DND-41 (cell line): ENCODE results near the gene ERC1.

ENCODE experiments used
- EZH2 ChIP-seq: IDR thresholded peaks from 3 replicates; pipeline ENCODE4 v1.6.1; 2012; ENCODE audit warnings: borderline replicate concordance, low read depth, mild to moderate bottlenecking, moderate library complexity, low read length, inconsistent platforms; ENCODE audit not compliant: severe bottlenecking
- TF ChIP-seq, protein P1 (sequence below): IDR thresholded peaks from 2 replicates; pipeline ENCODE4 v1.5.1; 2012; ENCODE audit warnings: borderline replicate concordance, low read length, moderate library complexity, mild to moderate bottlenecking; ENCODE audit not compliant: poor library complexity, severe bottlenecking; ENCODE audit errors: extremely low read depth

DNA sequence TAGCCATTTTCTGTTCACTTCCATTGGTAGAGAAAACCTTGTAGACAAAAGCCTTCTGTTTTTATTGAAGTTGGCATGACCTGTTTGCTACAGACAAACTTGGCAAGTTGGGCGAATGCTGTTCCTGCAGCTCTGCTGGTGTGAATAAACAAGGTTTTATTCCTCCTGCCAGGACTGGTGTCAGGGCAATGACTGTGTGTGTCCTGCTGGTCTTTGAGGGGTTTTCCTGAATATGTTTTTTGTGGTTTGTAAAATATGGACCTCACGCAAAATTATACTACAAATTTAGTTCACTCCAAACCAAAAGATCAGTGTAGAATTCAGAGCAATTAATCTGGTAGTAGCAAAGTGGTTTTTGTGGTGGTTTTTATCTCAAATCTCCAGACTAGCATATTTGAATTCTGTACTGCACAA, 140.8 kb downstream of the ERC1 start:
- TF ChIP-seq, protein P1, sequence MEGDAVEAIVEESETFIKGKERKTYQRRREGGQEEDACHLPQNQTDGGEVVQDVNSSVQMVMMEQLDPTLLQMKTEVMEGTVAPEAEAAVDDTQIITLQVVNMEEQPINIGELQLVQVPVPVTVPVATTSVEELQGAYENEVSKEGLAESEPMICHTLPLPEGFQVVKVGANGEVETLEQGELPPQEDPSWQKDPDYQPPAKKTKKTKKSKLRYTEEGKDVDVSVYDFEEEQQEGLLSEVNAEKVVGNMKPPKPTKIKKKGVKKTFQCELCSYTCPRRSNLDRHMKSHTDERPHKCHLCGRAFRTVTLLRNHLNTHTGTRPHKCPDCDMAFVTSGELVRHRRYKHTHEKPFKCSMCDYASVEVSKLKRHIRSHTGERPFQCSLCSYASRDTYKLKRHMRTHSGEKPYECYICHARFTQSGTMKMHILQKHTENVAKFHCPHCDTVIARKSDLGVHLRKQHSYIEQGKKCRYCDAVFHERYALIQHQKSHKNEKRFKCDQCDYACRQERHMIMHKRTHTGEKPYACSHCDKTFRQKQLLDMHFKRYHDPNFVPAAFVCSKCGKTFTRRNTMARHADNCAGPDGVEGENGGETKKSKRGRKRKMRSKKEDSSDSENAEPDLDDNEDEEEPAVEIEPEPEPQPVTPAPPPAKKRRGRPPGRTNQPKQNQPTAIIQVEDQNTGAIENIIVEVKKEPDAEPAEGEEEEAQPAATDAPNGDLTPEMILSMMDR = no peak
- TF ChIP-seq EZH2 = no peak
